ENCODE results near the gene RPS4Y1.

GRCh38 chrY:2874211-2874610, 32.8 kb downstream of the RPS4Y1 start:
- TF ChIP-seq CTCF (IDR thresholded peaks at IDR 0.05) (no peak), POLR2A (IDR thresholded peaks at IDR 0.05) (no peak), EP300 (IDR thresholded peaks at IDR 0.05) (no peak)
